Fibroblast of lung (primary cell): Measurements from ENCODE around the gene KLRB1. TPM values are rescaled to one million over a fixed set of nuclear protein-coding genes. Genes with fewer than 3 reads are reported as not detected.
"Not testable (repeated sequence)": the region's sequence is repeated elsewhere in the genome, so short reads cannot be mapped to it uniquely, and the experiment has no call there.

Experiments used
- DNase-seq, 2 donors: peaks; one replicate each; pipeline versions ENCODE4 v3.0.0 to v3.0.0-alpha.2; 2010; ENCODE audit warnings: low read depth in 2 of 2
- H2AFZ ChIP-seq: 2 replicates; pipeline ENCODE4 v1.5.1; 2012; ENCODE audit warnings: low read length, control low read depth, inconsistent platforms
- H3K27ac ChIP-seq: 2 replicates; pipeline ENCODE4 v1.5.1; 2011; ENCODE audit warnings: low read length, control low read depth; ENCODE audit not compliant: insufficient read depth
- H3K27me3 ChIP-seq: 2 replicates; pipeline ENCODE4 v1.5.1; 2011; ENCODE audit warnings: mild to moderate bottlenecking, low read length; ENCODE audit not compliant: control insufficient read depth, insufficient read depth
- H3K36me3 ChIP-seq: 2 replicates; pipeline ENCODE4 v1.5.1; 2011; ENCODE audit warnings: low read length; ENCODE audit not compliant: control insufficient read depth, insufficient read depth
- H3K4me1 ChIP-seq: 2 replicates; pipeline ENCODE4 v1.5.1; 2011; ENCODE audit warnings: low read length; ENCODE audit not compliant: control insufficient read depth, insufficient read depth; ENCODE audit errors: extremely low read depth
- H3K4me2 ChIP-seq: 2 replicates; pipeline ENCODE4 v1.5.1; 2011; ENCODE audit warnings: low read length, control low read depth; ENCODE audit not compliant: insufficient read depth; ENCODE audit errors: extremely low read depth
- H3K4me3 ChIP-seq, 4 experiments: fragments of 200-600 bp in 1 of 4; sonication (generic) in 1 of 4; replicated peaks in 1 of 4; 2 replicates each; pipeline ENCODE4 v1.5.1; 2011 to 2016; ENCODE audit warnings: low read length in 4 of 4, low read depth in 3 of 4, mild to moderate bottlenecking in 3 of 4, control low read depth in 2 of 4, inconsistent platforms in 1 of 4, mixed read lengths in 1 of 4; ENCODE audit not compliant: insufficient read depth in 1 of 4; ENCODE audit errors: control extremely low read depth in 1 of 4
- H3K79me2 ChIP-seq: 2 replicates; pipeline ENCODE4 v1.5.1; 2012; ENCODE audit warnings: mild to moderate bottlenecking, low read length, inconsistent platforms; ENCODE audit not compliant: control insufficient read depth, insufficient read depth
- H3K9ac ChIP-seq: 2 replicates; pipeline ENCODE4 v1.5.1; 2011; ENCODE audit warnings: mild to moderate bottlenecking, low read length, control low read depth; ENCODE audit not compliant: insufficient read depth
- H3K9me3 ChIP-seq: 2 replicates; pipeline ENCODE4 v1.5.1; 2012; ENCODE audit warnings: low read depth, low read length; ENCODE audit not compliant: control insufficient read depth, insufficient read depth
- H4K20me1 ChIP-seq: 2 replicates; pipeline ENCODE4 v1.5.1; 2011; ENCODE audit warnings: low read length; ENCODE audit not compliant: control insufficient read depth, insufficient read depth; ENCODE audit errors: extremely low read depth
- CTCF ChIP-seq, 2 donors: IDR thresholded peaks in 1 of 2; conservative IDR thresholded peaks in 1 of 2; 1 replicate in 1 of 2; 2 replicates in 1 of 2; pipeline ENCODE4 v1.5.1; 2011 to 2012; ENCODE audit warnings: low read length in 2 of 2, control low read depth in 1 of 2, inconsistent platforms in 1 of 2, low read depth in 1 of 2, mild to moderate bottlenecking in 1 of 2
- EZH2 ChIP-seq: IDR thresholded peaks from 2 replicates; pipeline ENCODE4 v1.5.1; 2012; ENCODE audit warnings: low read length, control low read depth, mild to moderate bottlenecking; ENCODE audit errors: missing control alignments
- polyA plus RNA-seq, 2 donors: library from polyadenylated mRNA; depleted of rRNA in 1 of 2; stranded (reverse) in 1 of 2; unstranded in 1 of 2; fragments of >200 nt; gene quantifications; 2 replicates each; pipeline ENCODE4 v1.2.1, GENCODE V29; 2011 to 2012; ENCODE audit warnings: missing spikeins in 1 of 2
- total RNA-seq: library from RNA; depleted of rRNA; stranded (reverse); fragments of >200 nt; gene quantifications from 2 replicates; pipeline ENCODE4 v1.2.1, GENCODE V29; 2014

KLRB1 gene
- total and polyA plus RNA-seq, 2 donors (not counting 1 experiment from before 2014, with no cell fraction given), result not detected

- no peaks in the 10 kb centered on the region for H3K36me3 ChIP-seq
- TF ChIP-seq EZH2 (no peak), CTCF (conservative IDR thresholded peaks at IDR 0.05 in 1 of 2, IDR thresholded peaks at IDR 0.05 in 1 of 2; ENCODE audit: low read depth in 1 of 2, low read length in 2 of 2) (no peak)
- H3K27me3 ChIP-seq, result no peaks in the 10 kb centered on the region
- H3K79me2 ChIP-seq, result no peaks in the 10 kb centered on the region
- H3K9ac ChIP-seq, result no peak overlapping the region
- H3K4me2 ChIP-seq, result no peak overlapping the region
- no peaks in the 10 kb centered on the region for H3K9me3 ChIP-seq
- H2AFZ ChIP-seq, result no peak overlapping the region
- DNase-seq, result no peak
- no peak overlapping the region for H3K27ac ChIP-seq
- no peaks in the 10 kb centered on the region for H4K20me1 ChIP-seq
- no peak overlapping the region for H3K4me3 ChIP-seq
- no peaks in the 10 kb centered on the region for H3K4me1 ChIP-seq
Measured at GRCh38 chr12:9604287-9604686, 3.4 kb downstream of the KLRB1 start.

- H3K4me1 ChIP-seq, H3K4me3 ChIP-seq, H3K9me3 ChIP-seq, H4K20me1 ChIP-seq, H3K79me2 ChIP-seq, H2AFZ ChIP-seq, H3K4me2 ChIP-seq, H3K27me3 ChIP-seq, H3K9ac ChIP-seq, H3K36me3 ChIP-seq, DNase-seq, H3K27ac ChIP-seq: not testable (repeated sequence)
Measured at GRCh38 chr12:9600426-9600825, 7.3 kb downstream of the KLRB1 start.

GRCh38 chr12:9598363-9598762 lies 9.4 kb downstream of the KLRB1 start:
- no peaks in the 10 kb centered on the region for H3K79me2 ChIP-seq
- DNase-seq, result no peak
- TF ChIP-seq EZH2, result no peak
- no peak for TF ChIP-seq CTCF (conservative IDR thresholded peaks at IDR 0.05 in 1 of 2, IDR thresholded peaks at IDR 0.05 in 1 of 2; ENCODE audit: low read depth in 1 of 2, low read length in 2 of 2)

More at GRCh38 chr12:9598363-9598762, 9.4 kb downstream of the KLRB1 start:
- no peaks in the 10 kb centered on the region for H3K9me3 ChIP-seq
- H3K4me2 ChIP-seq, result no peak overlapping the region
- H3K27ac ChIP-seq, result no peak overlapping the region
- no peak overlapping the region for H2AFZ ChIP-seq
- no peaks in the 10 kb centered on the region for H3K4me1 ChIP-seq
- H3K4me3 ChIP-seq, result no peak overlapping the region
- no peaks in the 10 kb centered on the region for H4K20me1 ChIP-seq
- H3K9ac ChIP-seq, result no peak overlapping the region
- H3K36me3 ChIP-seq, result no peaks in the 10 kb centered on the region
- H3K27me3 ChIP-seq, result no peaks in the 10 kb centered on the region
